Left ventricle myocardium superior (tissue), 1 donor: ENCODE results near the gene NLK. TPM values are rescaled to one million over a fixed set of nuclear protein-coding genes. Genes with fewer than 3 reads are reported as not detected.
"Not testable (repeated sequence)": the region's sequence is repeated elsewhere in the genome, so short reads cannot be mapped to it uniquely, and the experiment has no call there.

Source experiments
- ATAC-seq: fragments of 200-7000 bp; cut with Tn5 transposase; one replicate; pipeline ENCODE4 v1.9.1; 2020; ENCODE audit warnings: mild to moderate bottlenecking, moderate library complexity
- DNase-seq: peaks from one replicate; pipeline ENCODE4 v3.0.0-alpha.2; 2020
- intact Hi-C: fragments of 100-400 bp; cut with micrococcal nuclease; formaldehyde crosslinking; loops from one replicate; pipeline ENCODE4 v1.11.0; 2022
- total RNA-seq: library from RNA; stranded (reverse); fragmentation: NEBNext Ultra II Directional; extraction: Animal tissue kit (Norgen Biotek cat#: 25700); gene quantifications from one replicate; pipeline ENCODE4 v1.2.1, GENCODE V29; 2021
- donor health status: DM: no; HTN: yes; CAD: no; lungs with severe emphysema.

NLK gene
- total RNA-seq, 1 donor from 2014 or later: 22.8 TPM

DNA sequence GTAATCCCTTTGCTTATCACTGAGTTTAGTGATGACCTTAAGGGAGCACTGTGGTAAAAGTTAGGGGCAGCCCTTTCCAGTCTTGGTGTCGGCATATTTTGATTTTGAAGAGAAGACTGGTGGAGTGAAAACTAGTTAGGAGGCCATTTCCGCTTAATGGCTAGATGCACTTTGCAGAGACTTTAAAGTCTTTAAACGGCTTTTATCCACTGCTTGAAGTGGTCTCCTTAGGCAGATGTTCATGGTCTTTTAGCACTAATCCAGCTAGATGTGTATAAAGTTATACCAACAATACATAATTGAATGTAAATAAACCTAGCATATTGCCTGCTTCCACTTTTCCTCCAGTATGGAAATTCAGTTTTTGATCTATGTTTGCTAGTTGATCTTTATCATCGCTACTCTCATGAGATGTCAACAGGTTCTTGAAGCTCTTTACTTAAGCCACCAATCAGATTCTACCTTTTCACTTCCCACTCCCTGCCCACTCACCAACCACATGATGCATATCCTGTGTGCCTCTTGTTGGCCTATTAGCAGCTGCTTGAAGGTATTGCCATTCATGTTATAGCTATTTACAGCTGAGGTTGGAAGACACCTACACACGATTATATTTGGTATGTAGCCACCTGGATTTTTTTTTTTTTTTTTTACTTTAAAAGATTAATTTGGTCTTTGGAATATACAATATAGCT lies 132.0 kb downstream of the NLK start:
- intact Hi-C loops: no loop called here
- no peak for DNase-seq
- no peak for ATAC-seq

DNA sequence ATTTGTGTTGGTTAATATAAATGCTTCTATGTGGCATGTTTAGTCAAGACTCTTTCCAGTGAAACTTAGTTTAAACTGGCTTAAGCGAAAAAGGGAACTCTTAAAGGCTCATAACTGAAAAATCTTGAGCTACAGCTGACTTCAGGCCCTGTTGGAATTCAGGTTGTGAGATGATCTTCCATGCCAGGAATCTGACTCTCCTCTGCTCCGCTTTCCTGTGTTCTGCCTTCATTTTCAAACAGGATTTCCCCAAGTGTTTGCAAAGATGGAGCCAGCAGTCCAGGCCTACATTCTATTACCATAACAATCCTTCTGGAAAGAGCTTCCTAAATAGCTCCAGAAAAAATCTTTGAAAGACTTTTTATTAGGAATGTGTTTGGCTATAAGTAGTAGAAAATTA lies 134.9 kb downstream of the NLK start:
- DNase-seq (no peak), ATAC-seq (no peak)
- intact Hi-C loops: no loop called here

DNA sequence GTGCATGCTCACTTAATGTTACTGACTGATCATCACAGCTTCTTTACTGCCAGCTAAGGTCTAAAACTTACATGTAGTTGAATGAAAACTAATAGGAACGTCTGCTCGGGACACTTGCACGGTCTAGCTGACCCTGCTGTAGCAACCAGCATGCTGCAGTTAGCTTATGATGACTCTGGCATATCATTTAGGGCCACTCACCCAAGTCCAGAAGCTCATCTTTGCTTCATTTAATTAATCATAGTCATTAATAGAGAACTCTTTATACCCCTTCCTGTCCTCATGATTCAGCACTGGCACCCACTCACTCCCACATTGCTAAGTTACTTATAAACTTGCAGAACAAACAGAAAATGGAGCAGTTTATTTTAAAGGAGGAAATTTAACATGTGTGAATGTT lies 136.3 kb downstream of the NLK start:
- intact Hi-C loops: no loop called here
- DNase-seq (no peak), ATAC-seq (no peak)

DNA sequence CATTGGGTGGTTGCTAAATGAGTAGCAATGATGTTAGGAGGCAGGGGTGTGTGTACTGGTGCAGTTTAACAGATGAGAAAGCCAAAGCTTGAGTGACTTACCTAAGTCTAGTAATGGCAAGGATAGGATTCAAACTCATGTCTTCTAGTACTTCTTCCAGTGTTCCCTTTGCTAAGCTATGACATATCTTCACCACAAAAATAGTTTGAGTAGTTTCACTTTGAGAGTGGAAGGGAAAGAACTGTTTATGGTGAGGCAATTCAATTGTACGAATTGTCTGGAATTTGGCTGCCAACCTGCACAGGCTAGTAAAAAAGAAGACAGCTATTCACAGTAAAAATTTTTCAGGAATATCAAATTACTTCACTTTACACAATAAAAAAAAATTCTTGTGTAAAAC lies 138.0 kb downstream of the NLK start:
- DNase-seq: no peak
- intact Hi-C loops: no loop called here
- no peak for ATAC-seq

DNA sequence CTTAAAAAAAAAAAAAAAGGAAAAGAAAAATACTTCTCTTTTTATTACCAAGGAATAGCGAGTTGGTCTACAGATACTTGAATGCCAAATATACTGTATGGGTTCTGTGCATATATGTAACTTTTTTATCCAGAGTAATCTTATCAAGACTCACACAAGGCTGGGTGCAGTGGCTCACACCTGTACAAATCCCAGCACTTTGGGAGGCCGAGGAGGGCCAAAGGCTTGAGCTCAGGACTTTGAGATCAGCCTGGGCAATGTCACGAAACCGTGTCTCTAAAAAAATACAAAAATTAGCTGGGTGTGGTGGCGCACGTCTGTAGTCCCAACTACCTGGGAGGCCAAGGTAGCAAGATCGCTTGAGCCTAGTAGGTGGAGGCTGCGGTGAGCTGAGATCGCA lies 139.1 kb downstream of the NLK start:
- no peak for ATAC-seq
- DNase-seq: no peak
- intact Hi-C loops: no loop called here

DNA sequence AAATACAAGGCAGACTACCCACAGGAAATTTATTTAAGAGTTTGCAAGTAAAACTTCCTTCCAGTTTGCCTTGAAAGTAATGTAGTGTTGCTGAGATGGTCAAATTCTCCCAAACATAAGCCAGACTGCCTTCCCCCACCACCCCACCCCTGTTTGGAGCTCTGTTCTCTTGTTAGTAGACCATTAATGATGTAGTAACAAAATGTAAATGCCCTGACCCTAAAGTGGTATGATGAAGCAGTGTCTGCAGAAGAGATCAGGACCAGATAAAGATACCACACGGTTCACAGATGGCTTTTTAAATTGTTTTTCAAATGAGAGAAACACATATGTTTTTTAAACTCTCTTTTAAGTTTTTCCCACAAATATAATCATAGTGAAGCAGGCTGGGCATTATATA lies 140.1 kb downstream of the NLK start:
- ATAC-seq: no peak
- intact Hi-C loops: no loop called here
- no peak for DNase-seq

DNA sequence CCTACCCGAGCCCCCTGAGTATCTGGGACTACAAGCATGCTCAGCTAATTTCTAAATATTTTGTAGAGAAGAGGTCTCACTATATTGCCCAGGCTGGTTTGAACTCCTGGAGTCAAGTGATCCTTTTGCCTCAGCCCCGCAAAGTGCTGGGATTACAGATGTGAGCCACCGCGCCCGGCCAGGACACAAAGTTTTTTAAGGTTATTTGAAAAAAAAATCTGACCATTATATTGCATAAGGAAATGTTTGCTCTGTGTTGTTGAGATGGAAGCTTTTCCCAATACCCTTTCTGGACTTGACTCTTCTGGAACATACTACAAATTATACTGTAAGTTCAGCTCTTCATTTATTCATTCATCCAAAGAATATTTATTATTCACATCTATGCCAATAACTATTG lies 143.2 kb downstream of the NLK start:
- intact Hi-C loops: no loop called here
- DNase-seq (no peak), ATAC-seq (no peak)

DNA sequence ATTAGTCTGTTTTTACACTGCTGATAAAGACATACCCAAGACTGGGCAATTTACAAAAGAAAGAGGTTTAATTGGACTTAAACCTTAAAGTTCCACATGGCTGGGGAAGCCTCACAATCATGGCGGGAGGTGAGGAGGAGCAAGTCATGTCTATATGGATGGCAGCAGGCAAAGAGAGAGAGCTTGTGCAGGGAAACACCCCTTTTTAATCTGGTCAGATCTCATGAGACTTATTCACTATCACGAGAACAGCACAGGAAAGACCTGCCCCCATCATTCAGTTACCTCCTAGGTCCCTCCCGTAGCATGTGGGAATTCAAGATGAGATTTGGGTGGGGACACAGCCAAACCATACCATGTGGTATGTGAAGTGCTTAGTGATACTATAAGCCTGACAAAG lies 144.0 kb downstream of the NLK start:
- DNase-seq, intact Hi-C loops, ATAC-seq: not testable (repeated sequence)

DNA sequence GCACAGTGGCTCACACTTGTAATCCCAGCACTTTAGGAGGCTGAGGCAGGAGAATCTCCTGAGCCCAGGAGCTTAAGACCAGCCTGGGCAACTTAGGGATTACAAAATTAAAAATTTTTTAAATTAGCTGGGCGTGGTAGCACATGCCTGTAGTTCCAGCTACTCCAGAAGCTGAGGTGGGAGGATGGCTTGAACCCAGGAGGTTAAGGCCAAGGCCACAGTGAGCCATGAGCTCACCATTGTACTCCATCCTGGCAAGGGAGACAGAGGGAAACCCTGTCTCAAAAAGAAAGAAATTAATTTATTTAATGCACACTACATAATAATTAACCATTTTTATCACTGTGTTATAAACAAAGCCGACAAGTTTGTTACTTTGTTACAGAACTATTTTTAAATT lies 145.5 kb downstream of the NLK start:
- DNase-seq (no peak), ATAC-seq (no peak)
- intact Hi-C loops: no loop called here

DNA sequence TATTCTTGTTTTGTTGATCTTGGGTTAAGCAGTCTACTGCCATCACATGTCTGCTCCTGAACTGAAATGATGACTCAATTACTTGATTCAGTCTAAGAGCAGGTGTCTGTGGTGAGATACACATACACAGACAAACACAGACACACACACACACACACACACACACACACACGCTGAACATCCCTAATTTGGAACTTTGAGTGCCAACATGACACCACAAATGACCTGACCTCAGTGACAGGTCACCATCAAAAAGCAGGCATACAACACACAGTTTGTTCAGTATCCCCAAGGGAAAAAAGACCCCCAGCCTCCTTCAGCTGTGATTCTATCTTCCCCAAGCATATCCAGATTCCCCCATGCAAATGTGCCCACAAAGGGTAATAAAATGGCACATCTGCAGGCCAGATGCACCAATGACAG lies 146.4 kb downstream of the NLK start:
- no peak for DNase-seq
- intact Hi-C loops: no loop called here
- ATAC-seq: no peak

DNA sequence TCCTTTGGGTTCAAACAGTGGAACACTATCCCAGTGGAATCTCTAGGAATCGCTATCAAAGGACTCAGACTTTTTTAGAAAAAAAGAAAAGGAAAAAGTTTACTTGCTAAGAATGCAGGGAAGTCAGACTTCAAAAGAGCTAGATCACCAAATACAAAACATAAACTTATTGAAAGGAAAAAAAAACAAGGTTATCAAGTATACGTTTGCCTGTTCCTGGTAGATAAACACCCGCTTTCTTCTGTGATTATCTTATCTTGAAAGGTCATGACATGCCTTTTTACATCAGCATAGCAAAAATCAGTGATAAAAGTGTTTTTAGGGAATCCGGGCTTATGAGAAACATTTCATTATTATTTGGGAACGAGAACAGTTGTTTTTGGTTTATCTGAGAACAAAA lies 147.2 kb downstream of the NLK start:
- intact Hi-C loops: no loop called here
- DNase-seq (no peak), ATAC-seq (no peak)

DNA sequence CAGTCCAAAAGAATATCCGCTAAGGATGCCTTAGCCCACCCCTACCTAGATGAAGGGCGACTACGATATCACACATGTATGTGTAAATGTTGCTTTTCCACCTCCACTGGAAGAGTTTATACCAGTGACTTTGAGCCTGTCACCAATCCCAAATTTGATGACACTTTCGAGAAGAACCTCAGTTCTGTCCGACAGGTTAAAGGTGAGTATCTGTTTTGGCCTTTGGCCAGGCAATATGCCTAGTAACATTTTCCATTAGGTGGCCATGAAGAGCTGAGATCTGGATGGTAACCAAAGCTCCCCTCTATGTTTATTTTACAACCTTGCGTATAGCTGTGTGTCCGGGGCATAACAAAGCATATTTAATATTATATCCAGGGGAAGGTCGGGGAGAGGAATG lies 148.5 kb downstream of the NLK start:
- DNase-seq: no peak
- intact Hi-C loops: no loop called here
- no peak for ATAC-seq

DNA sequence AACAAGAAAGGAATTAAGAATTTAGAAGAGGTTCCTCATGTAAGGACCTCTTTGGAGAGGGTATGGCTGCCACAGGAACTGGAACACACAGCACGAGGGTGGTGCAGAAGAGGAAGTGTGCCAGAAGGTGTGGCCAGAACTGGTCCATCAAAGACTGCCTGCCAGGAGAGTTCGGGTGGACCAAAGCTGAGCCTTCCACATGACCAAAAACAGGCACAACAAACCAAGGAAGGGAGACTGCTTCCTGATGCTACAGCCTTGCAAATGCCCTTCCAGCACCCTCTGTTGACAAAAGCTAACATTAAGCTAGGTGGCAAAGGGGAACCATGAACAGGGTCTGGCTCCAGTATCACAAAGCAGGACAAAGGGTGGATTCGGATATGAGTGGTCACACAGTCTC lies 150.8 kb downstream of the NLK start:
- DNase-seq: peak; percentile 47
- peak; percentile 84 for ATAC-seq
- intact Hi-C loops: no loop called here

DNA sequence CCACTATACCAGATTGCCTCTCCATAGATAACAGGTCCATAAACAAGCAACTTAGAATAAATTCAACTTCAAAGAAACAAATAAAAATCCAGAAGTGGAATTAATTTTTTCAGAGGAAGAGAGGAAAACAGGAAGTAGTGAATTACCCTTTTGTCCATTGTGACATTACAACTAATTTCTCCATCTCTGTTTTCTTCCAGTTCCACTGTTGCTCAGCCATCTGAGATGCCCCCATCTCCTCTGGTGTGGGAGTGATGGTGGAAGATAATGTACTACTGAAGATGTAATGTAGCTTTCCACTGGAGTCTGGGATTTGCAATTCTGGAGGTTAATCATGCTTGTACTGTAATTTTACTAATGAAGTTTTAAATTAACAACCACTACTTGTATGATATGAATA lies 151.9 kb downstream of the NLK start:
- intact Hi-C loops: no loop called here
- DNase-seq: no peak
- no peak for ATAC-seq

DNA sequence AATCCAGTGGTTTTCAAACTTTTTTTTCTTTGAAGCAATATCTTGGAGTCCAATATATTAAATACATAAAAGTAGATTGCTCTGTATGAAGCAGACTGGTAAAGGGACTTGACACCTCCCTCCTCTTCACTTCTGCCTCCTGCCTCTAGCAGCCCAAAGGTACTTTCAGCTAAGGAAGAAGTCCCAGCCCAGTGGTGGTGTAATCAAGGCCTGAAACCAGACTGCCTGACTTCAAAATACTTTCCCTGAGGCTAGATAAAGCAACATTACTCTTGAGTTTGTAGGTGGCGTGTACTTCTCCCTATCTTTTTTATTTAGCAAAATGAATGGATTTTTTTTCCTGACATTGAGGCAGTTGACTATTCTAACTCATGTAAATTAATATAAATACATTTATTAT lies 154.2 kb downstream of the NLK start:
- no peak for ATAC-seq
- intact Hi-C loops: no loop called here
- DNase-seq: no peak

DNA sequence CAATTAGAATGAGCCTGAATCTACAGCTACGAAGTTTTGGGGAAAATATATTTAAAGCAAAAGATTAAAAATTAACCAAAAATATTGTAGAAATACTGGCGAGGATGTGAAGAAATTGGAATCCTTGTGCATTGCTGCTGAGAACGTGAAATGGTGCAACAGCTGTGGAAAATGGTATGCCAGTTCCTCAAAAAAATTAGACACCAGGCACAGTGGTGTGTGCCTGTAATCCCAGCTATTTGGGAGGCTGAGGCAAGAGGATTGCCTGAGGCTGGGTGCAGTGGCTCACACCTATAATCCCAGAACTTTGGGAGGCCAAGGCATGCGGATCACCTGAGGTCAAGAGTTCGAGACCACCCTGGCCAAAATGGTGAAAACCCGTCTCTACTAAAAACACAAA lies 156.6 kb downstream of the NLK start:
- DNase-seq (no peak), ATAC-seq (no peak)
- intact Hi-C loops: no loop called here

DNA sequence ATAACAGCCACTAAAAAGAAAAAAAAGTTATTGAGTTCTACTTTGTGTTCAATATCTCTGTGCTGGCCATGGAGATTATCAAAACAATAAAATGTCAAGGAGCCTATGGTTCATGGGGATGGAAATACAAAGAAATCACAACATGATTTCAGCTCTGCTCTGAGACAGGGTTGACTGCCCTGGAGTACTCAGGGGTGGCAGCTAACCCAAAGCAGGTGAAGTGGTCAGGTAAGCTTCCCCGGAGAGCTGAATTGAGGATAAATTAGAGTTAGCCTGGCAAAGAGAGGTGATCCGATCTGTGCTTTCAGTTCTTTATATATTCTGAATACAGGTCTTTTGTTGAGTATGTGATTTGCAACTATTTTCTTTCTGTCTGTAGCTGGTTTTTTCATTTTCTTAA lies 157.3 kb downstream of the NLK start:
- intact Hi-C loops: no loop called here
- no peak for DNase-seq
- ATAC-seq: no peak

DNA sequence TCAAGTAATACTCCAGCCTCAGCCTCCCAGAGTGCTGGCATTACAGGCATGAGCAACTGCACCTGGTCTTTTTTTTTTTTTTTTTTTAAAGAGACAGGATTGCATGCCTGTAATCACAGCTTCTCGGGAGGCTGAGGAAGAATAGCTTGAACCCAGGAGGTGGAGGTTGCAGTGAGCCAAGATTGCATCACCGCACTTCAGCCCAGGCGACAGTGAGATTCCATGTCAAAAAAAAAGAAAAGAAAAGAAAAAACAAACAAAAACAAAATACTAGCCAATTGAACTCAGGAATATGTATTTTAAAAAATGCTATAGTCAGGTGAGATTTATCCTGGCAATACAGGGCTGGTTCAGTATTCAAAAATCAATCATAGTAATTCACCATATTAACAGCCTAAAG lies 158.8 kb downstream of the NLK start:
- DNase-seq (no peak), ATAC-seq (no peak)
- intact Hi-C loops: no loop called here

DNA sequence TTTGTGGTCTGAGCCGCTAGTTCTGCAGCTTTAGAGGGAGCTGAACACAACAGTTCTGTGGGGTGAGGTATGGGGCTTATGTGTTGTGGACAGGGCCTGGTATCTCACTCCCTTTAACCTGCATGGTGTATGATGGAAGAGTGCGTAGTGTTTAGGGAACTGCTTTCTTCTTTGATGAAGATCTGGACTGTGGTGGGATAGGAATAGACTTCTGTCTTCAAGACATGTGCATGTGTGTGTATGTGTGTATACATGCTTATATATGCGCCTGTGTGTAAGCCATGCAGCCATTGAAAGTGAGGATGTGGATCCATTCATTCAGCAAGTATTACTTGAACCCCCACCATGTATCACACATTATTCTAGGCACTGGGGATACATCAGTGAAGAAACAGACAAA lies 161.8 kb downstream of the NLK start:
- ATAC-seq: no peak
- intact Hi-C loops: no loop called here
- DNase-seq: no peak

DNA sequence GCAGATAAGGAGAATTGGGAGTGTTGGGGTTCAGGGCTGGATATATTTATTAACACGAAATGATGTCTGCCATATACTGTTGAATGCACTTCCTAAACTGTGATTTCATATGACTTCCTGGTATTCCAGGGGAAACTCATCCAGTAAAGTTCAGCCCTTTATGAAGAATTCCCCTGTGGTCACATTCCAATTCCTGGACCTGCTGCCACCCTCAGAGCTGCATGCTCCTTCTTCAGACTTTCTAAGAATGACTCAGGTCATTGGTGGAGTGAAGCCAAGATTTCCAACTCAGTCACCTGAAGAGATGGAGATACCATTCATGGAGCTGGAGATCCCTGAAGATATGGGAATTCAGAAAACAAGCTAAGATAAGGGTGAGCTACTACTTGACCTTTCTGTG lies 162.3 kb downstream of the NLK start:
- ATAC-seq (no peak), DNase-seq (no peak)
- intact Hi-C loops: no loop called here

DNA sequence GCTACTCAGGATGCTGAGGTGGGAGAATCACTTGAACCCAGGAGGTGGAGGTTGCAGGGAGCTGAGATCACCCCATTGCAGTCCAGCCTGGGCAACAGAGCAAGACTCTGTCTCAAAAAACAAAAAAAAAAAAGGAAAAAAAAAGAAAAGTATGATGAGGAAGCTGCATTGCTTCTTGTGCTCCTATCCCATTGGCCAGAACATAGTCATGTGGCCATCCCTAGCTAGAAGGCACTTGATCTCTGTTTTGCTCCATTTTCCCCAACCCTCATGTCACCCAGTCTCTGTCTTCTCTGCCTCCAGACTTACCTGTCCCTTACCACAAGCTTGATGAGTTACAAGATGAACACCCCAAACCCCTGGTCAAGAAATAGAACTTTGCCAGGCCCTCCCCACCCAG lies 163.8 kb downstream of the NLK start:
- no peak for ATAC-seq
- no peak for DNase-seq
- intact Hi-C loops: no loop called here

DNA sequence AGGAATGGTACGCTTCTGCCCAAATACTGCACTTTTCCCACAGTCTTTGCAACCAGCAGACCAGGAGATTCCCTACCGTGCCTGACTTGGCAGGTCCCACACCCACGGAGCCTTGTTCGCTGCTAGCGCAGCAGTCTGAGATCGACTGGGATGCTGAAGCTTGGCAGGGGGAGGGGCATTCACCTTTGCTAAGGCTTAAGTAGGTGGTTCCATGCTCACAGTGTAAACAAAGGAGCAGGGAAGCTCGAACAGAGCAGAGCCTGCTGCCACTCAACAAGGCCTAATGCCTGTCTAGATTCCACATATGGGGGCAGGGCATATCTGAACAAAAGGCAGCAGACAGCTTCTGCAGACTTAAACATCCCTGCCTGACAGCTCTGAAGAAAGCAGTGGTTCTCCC lies 169.3 kb downstream of the NLK start:
- intact Hi-C loops: no loop called here
- ATAC-seq (no peak), DNase-seq (no peak)
